SK-N-MC (cell line): ENCODE measurements around the gene PTPRK.

Experiments used
- EZH2 ChIP-seq: fragments of 200-600 bp; sonication (generic); IDR thresholded peaks from one replicate; pipeline ENCODE4 v1.6.1; 2017; ENCODE audit warnings: antibody characterized with exemption
- POLR2AphosphoS5 ChIP-seq: IDR thresholded peaks from 2 replicates; pipeline ENCODE4 v1.6.1; 2012; ENCODE audit warnings: mild to moderate bottlenecking, low read depth, low read length, borderline replicate concordance

- TF ChIP-seq POLR2AphosphoS5 (no peak), EZH2 (no peak)
Observed at GRCh38 chr6:128505603-128506002, 14.8 kb downstream of the PTPRK start.
